Panc1 (cell line): ENCODE measurements around the gene NPAS3.

Source experiments
- CTCF ChIP-seq: fragments of 450-650 bp; IDR thresholded peaks from 2 replicates; pipeline ENCODE4 v1.5.1; 2017; ENCODE audit warnings: mild to moderate bottlenecking
- POLR2AphosphoS5 ChIP-seq: IDR thresholded peaks from 2 replicates; pipeline ENCODE4 v1.6.1; 2012; ENCODE audit warnings: mild to moderate bottlenecking, low read depth, low read length, moderate library complexity
- SIN3A ChIP-seq: IDR thresholded peaks from 2 replicates; pipeline ENCODE4 v1.6.1; 2012; ENCODE audit warnings: low read depth, mild to moderate bottlenecking, low read length, moderate library complexity, borderline replicate concordance; ENCODE audit not compliant: insufficient read depth

- no peak for TF ChIP-seq CTCF
- no peak for TF ChIP-seq SIN3A
- no peak for TF ChIP-seq POLR2AphosphoS5
These were observed 896.6 kb downstream of the NPAS3 start for GRCh38 chr14:33835261-33835655.
